Fibroblast of skin of left quadriceps (primary cell): ENCODE results near the gene TWF2.

ENCODE experiments used
- DNase-seq, 2 experiments: peaks; one replicate each; pipeline ENCODE4 v3.0.0-alpha.2; 2013; ENCODE audit warnings: low read depth in 2 of 2

TWF2 gene

GRCh38 chr3:52181543-52181942 lies 57.4 kb downstream of the TWF2 start:
- DNase-seq = no peak
